Measurements from ENCODE around the gene SLIT3.

Gene SLIT3

DNA sequence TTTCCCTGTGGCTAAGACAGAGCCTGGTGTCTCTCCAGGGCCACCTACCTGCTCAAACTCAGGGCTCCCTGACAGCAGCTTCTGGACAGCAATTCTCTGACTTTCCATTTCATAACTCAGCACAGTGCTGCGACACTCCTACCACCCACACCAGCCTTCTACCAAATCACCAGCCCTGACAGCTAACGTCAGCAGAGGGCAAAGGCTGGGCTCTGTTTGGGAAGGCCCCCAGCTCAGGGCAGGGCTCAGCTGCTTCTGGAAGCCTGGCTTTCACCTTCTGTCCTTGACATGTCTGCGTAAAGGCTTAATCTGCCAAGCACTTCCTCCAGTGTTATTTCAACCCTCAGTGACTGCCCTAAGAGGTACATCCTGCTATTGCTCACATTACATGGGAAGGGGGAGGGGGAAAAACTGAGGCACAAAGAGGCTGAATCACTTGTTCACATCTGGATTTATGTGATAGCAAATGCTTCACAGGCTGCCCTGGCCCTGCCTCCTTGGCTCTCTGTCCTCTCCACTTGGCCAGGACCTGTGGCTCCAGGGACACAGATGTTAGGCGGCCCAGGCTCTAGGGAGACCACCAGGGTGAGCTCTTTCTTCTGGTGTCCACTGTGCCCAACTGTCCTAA is 619.3 kb downstream of the SLIT3 start:
- no peak for DNase-seq

GRCh38 chr5:168680395-168680794 is 620.5 kb downstream of the SLIT3 start:
- DNase-seq, result no peak

GRCh38 chr5:168679515-168679920 is 621.4 kb downstream of the SLIT3 start:
- peak; percentile 59 for DNase-seq

DNA sequence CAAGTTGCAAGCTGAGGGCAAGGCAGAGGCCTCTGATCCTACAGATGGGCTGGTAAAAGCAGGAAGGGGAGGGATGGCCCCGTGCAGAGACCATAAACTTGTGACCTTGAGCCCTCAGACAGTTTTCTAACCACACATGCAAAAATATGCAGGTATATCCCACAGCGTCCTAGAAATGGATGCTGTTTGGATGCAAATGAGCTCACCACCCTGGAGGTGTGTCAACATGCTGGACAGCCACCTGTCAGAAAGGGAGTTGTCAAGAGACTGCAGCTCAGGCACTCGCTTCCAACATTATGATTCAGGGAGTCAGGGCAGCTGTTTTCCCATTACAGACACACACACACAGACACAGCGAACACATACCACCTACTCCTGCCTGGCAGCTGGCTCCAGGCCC is 624.4 kb downstream of the SLIT3 start:
- DNase-seq, result no peak

- DNase-seq, result no peak
These were observed 625.0 kb downstream of the SLIT3 start for GRCh38 chr5:168675883-168676408.

DNA sequence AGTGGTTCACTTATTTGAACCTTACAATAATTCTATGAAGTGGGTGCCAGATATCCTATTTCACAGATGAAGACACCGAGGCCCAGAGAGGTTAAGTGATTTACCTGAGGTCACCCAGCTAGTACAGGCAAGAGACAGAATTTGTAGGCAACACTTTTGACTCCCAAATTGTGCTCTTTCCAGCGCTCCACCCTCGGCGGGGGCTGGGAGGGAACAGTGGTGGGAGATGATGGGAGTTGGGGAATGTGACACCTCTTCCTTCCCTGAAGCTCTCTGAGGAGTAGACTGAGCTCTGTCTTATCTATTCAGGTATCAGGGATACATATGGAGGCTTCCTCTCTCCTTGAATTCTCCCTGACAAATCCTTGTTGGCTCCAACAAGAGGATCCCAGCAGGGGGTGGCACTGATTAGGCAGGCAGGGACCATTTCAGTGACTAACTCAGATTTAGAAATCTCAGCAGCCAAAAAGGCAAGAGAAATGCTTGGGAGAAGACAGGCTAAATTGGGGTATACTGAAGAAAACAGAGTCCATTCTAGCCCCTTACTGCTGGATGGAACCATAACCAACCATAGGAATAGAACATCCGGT is 626.0 kb downstream of the SLIT3 start:
- no peak for DNase-seq

- no peak for DNase-seq
These were observed 628.1 kb downstream of the SLIT3 start for GRCh38 chr5:168672888-168673287.

- DNase-seq, result no peak
These were observed 628.9 kb downstream of the SLIT3 start for GRCh38 chr5:168672016-168672415.

GRCh38 chr5:168670881-168671575 is 629.9 kb downstream of the SLIT3 start:
- DNase-seq, result no peak

GRCh38 chr5:168669668-168670378 is 631.1 kb downstream of the SLIT3 start:
- no peak for DNase-seq

DNA sequence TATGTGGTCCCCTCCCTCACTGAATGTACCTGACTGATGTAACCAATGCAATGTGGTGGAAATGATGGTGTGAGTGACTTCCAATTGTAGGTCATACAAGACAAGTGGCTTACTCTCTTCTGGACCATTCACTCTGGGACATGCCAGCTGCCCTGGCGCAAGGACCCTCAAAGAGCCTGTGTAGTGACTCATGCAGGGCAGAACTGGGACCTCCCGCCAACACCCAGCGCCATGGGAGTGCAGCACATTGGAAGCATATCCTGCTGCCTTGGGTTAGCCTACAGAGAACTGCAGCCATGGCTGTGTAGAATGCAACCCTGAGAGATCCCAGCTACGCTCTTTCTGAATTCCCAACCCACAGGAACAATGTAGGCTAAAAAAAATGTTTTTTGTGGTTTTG is 631.8 kb downstream of the SLIT3 start:
- DNase-seq, result no peak

GRCh38 chr5:168668078-168668477 is 632.9 kb downstream of the SLIT3 start:
- DNase-seq, result no peak

GRCh38 chr5:168667301-168667840 is 633.6 kb downstream of the SLIT3 start:
- no peak for DNase-seq

DNA sequence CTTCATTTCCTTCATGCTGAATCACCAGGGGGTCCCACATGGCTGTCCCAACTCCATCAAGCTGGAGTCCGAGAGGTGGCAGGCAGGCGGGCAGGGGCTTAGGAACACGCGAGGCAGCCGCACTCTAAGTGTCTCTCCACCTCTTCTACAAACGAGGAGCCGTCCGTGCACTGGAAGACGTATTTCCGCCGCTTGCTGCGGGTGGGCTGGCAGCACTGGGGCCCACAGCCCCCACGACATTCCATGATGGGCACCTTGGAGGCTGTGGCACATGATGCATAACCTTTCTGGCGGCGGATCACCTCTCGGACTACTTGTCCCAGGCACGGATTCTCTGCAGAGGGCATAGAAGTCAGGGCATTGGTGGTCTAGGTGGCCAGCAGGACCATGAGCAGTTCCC is 634.6 kb downstream of the SLIT3 start:
- no peak for DNase-seq

- DNase-seq, result no peak
These were observed 637.5 kb downstream of the SLIT3 start for GRCh38 chr5:168663276-168664004.

- no peak for DNase-seq
These were observed 639.1 kb downstream of the SLIT3 start for GRCh38 chr5:168661593-168662485.

DNA sequence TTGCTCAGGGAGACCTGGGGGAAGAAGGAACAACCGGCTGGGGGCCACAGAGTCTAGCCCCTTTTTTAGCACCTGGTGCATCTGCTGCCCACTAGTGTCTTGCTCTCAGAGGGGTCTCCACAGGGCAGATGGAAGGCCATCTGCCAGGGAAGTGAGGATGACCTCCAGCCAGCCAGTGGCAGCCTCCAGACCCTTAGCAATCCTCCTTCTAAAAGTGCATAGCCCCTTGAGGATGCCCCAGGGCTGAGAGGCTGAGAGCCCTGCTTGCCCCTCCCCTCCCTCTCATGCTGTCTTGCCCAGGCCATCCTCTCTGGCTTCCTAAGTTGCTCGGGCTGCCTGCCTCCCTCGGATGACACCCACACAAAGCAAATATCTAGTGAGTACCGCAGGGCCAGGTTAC is 640.2 kb downstream of the SLIT3 start:
- no peak for DNase-seq

DNA sequence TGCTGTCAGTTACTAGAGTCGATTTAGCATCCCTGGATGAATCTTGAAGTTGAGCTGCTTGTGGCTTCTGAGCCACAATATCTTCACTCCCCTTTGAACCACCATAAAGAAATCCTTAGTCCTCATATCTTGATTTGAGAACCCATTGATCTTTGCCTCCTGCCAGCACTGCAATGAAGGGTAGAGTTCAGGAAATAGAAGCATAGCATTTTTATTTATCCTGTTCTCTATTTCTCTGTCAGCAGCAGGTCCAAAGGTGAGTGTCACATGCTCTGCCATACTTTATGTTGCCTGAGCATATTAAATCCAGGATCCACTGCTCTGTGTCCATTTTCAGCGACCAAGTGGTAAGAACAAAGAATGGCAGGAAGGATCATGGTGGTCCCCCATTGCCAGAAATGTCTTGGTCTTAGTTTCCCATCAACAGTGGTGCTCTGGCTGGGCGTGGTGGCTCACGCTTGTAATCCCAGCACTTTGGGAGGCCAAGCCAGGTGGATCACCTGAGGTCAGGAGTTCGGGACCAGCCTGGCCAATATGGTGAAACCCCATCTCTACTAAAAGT is 641.6 kb downstream of the SLIT3 start:
- DNase-seq, result no peak

GRCh38 chr5:168658394-168658793 is 642.5 kb downstream of the SLIT3 start:
- no peak for DNase-seq

GRCh38 chr5:168656633-168657032 is 644.3 kb downstream of the SLIT3 start:
- DNase-seq, result no peak

GRCh38 chr5:168655316-168655715 is 645.6 kb downstream of the SLIT3 start:
- DNase-seq, result no peak
